GM13976 (cell line): ENCODE data around the gene CALM1.

Experiments used
- DNase-seq: peaks from one replicate; pipeline ENCODE4 v3.0.0; 2012; ENCODE audit warnings: low spot score
- in situ Hi-C: fragments of 300-500 bp; cut with MboI; formaldehyde crosslinking; loops from one replicate; pipeline ENCODE4 v1.12.0; 2022; ENCODE audit warnings: low sequenced_read_pairs, mixed read lengths, inconsistent platforms; ENCODE audit not compliant: unreplicated experiment
- TF ChIP-seq, protein P1 (sequence below): IDR thresholded peaks from 2 replicates; pipeline ENCODE4 v1.5.1; 2012; ENCODE audit warnings: borderline replicate concordance, mild to moderate bottlenecking; ENCODE audit not compliant: insufficient read depth; ENCODE audit errors: extremely low read depth, missing control alignments, control extremely low read depth

Gene CALM1

DNA sequence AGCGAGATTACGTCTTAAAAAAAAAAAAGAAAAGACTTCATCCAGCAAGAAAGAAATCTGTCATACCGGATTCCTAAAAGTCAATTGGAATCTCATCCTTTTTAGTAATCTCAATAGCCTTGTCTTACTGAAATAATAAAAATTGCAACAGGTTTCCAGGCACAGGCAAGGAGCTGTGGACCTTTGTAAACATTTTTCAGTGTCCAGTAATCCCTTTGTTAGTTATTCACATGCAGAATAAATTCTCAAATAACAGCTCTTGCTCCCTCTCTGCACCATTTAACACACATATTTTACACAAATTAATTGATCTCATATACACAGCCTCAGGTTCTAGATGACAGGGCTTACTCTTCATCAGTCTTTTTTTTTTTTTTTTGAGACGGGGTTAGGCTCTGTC lies 22.0 kb upstream of the CALM1 start:
- in situ Hi-C loops, result no loop called here
- no peak for DNase-seq
- TF ChIP-seq, protein P1, sequence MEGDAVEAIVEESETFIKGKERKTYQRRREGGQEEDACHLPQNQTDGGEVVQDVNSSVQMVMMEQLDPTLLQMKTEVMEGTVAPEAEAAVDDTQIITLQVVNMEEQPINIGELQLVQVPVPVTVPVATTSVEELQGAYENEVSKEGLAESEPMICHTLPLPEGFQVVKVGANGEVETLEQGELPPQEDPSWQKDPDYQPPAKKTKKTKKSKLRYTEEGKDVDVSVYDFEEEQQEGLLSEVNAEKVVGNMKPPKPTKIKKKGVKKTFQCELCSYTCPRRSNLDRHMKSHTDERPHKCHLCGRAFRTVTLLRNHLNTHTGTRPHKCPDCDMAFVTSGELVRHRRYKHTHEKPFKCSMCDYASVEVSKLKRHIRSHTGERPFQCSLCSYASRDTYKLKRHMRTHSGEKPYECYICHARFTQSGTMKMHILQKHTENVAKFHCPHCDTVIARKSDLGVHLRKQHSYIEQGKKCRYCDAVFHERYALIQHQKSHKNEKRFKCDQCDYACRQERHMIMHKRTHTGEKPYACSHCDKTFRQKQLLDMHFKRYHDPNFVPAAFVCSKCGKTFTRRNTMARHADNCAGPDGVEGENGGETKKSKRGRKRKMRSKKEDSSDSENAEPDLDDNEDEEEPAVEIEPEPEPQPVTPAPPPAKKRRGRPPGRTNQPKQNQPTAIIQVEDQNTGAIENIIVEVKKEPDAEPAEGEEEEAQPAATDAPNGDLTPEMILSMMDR, result no peak

DNA sequence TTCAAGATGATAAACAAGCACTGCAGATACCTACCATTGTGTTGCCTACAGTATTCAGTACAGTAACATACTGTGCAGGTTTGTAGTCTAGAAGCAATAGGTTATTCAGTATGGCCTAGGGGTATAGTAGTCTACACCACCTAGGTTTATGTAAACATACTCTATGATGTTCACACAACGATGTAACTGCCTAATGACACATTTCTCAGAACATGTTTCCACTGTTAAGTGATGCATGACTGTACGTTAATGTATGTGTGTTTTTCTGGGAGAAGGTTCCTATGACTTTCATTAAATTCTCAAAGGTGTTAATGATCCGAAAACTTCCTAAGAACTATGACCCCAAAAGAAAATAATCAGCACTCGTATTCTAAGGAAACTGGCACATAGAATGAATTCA lies 20.9 kb upstream of the CALM1 start:
- TF ChIP-seq, protein P1, result no peak
- in situ Hi-C loops, result no loop called here
- DNase-seq, result no peak

DNA sequence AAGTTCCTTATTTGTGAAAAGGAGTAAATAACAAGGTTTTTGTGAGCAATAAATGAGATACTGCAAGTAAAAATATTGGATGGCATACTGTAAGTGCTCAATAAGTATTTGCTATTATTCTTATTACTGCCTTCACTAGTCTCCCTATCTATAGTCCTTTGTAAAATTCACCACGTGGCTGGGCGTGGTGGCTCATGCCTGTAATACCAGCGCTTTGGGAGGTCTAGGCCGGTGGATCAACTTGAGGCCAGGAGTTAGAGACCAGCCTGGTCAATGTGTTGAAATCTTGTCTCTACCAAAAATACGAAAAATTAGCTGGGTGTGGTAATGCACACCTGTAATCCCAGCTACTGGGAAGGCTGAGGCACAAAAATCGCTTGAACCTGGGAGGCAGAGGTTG lies 18.6 kb upstream of the CALM1 start:
- TF ChIP-seq, protein P1, result no peak
- no peak for DNase-seq
- in situ Hi-C loops, result no loop called here

DNA sequence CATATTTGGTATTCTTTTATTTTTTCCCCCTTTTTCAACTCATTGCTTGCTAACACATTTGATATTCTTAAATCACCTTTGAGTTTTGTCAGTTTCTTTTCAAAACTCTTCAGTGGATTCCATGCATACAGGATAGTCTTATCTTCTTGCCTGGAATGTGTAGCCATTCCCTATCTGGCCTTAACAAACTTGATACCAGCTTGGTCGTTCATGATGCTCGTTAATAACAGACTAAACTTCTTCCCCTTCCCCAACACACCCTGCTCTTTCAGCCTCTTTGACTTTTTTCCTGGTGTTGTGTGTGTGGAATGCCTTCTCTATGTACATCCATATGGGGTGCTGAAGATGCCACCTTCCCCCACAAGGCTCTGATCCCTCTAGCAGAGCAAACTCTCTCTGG lies 17.7 kb upstream of the CALM1 start:
- in situ Hi-C loops, result no loop called here

DNA sequence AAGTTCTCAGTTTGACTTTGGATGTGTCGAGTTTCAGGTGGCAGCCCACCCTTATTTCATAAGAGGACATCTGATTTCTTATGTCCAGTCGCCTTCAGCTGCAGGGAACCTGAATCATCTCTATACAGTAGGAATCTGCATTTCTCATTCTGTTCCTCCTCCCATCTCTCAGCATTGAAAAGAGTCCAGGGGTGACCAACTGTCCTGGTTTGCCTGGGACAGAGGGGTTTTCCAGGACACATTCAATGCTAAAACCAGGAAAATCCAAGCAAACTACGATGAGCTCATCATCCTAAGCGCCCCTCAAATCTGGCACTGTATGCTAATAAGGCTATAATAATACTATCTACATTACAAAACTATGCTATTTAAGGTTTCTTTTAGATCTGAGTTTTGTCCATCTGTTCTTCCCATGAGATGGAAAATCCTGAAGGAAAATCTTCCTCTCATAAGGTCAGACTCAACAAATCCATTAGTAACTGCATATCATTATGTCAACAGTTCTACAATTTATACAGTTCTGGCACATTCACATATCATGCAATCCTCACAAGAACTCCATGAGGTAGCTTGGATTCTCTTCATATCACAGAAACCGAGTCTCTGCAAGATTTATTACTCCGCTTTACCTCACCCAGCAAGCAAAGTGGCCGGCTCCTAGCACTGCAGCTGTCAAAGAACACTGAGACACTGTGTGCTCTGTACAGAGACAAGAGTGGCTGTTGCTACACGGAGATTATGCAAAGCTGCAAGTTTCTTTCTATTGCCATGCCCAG lies 15.6 kb upstream of the CALM1 start:
- in situ Hi-C loops, result no loop called here
- TF ChIP-seq, protein P1, result no peak
- no peak for DNase-seq

More for the DNA sequence above, 17.7 kb upstream of the CALM1 start:
- DNase-seq, result no peak
- TF ChIP-seq, protein P1, result no peak

DNA sequence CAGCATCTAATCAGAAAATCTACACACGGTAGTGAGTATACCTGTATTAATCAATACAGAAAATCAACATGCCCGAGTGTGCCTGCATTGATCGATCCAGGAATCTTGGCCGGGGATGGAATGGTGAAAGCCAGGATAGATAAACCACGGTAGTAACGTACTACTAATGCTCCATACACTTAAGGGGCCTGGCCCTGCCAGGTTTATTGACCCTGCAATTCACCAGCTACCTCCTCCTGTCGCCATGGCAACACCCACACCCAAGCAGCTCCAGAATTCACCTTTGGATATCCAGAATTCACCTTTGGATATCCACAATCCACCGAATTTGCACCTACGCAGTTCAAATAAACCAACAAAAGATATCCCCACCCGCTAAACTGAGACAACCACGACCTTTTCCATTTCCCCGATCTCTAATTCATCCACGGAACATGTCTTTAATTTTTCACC lies 14.8 kb upstream of the CALM1 start:
- TF ChIP-seq, protein P1, result no peak
- DNase-seq, result no peak

DNA sequence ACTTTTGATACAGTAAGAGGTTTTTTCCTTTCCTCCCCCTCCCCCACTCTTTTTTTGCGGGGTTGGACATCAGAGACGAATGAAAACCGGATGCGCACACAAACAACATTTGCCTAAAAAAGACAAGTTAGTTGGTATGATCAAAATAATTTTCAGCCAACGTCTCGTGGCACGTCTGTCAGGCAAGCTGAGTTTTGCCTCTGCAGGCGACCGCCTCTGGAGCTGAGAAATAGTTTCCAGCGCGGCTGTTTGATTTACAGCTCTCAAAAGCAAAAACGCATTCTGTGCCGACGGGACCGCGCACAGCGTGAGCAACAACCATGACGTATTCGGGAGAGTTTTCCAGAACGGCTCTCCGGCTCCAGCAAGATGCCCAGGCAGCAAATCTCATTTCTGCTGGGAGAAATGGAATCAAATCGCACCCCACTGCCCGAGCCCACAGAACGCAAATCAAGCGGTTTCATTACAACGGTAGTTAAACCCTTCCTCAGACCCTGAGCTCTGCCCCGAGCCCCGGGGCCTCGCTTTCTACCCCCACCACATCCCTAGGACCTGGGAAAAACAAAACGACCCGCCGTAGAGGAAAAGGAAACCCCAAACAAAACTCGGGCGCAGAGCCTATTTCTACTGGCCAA lies 14.2 kb upstream of the CALM1 start:
- in situ Hi-C loops, result no loop called here

More for the DNA sequence above, 14.8 kb upstream of the CALM1 start:
- in situ Hi-C loops, result no loop called here

More for the DNA sequence above, 14.2 kb upstream of the CALM1 start:
- TF ChIP-seq, protein P1, result no peak
- DNase-seq, result peak; percentile 25
